Trophoblast cell (in vitro differentiated cells and primary cell): ENCODE data around the gene NPEPL1.

ENCODE experiments used
- DNase-seq, 2 donors: peaks; one replicate each; pipeline ENCODE4 v3.0.0-alpha.2; 2016
- H2AFZ ChIP-seq: 2 replicates; pipeline ENCODE4 v1.6.1; 2013; ENCODE audit warnings: low read length, moderate library complexity, mild to moderate bottlenecking; ENCODE audit not compliant: insufficient read depth, poor library complexity
- H2AK5ac ChIP-seq: 2 replicates; pipeline ENCODE4 v1.6.1; 2013; ENCODE audit warnings: mild to moderate bottlenecking, low read length
- H2BK120ac ChIP-seq: 2 replicates; pipeline ENCODE4 v1.6.1; 2013; ENCODE audit warnings: low read length, mild to moderate bottlenecking, moderate library complexity; ENCODE audit not compliant: insufficient read depth, poor library complexity
- H2BK12ac ChIP-seq: 2 replicates; pipeline ENCODE4 v1.6.1; 2013; ENCODE audit warnings: mild to moderate bottlenecking, low read length, moderate library complexity
- H2BK5ac ChIP-seq: 2 replicates; pipeline ENCODE4 v1.6.1; 2013; ENCODE audit warnings: low read length, low read depth, moderate library complexity, mild to moderate bottlenecking; ENCODE audit not compliant: poor library complexity
- H3K14ac ChIP-seq: 2 replicates; pipeline ENCODE4 v1.6.1; 2013; ENCODE audit warnings: mild to moderate bottlenecking, low read length
- H3K18ac ChIP-seq: 2 replicates; pipeline ENCODE4 v1.6.1; 2013; ENCODE audit warnings: mild to moderate bottlenecking, low read length
- H3K23ac ChIP-seq: 2 replicates; pipeline ENCODE4 v1.6.1; 2013; ENCODE audit warnings: low read length
- H3K27ac ChIP-seq: 2 replicates; pipeline ENCODE4 v1.5.1; 2013; ENCODE audit warnings: low read depth, mild to moderate bottlenecking, inconsistent platforms, low read length, moderate library complexity
- H3K27me3 ChIP-seq: 2 replicates; pipeline ENCODE4 v1.6.1; 2013; ENCODE audit warnings: inconsistent platforms, mild to moderate bottlenecking, low read length, moderate library complexity; ENCODE audit not compliant: insufficient read depth
- H3K36me3 ChIP-seq, 2 experiments: 1 replicate in 1 of 2; 2 replicates in 1 of 2; pipeline ENCODE4 v1.6.1; 2013; ENCODE audit warnings: low read length in 2 of 2, mild to moderate bottlenecking in 2 of 2, moderate library complexity in 1 of 2; ENCODE audit not compliant: insufficient read depth in 2 of 2, control insufficient read depth in 1 of 2
- H3K4ac ChIP-seq: 2 replicates; pipeline ENCODE4 v1.6.1; 2013; ENCODE audit warnings: low read depth, mild to moderate bottlenecking, low read length, moderate library complexity
- H3K4me1 ChIP-seq, 2 experiments: 1 replicate in 1 of 2; 2 replicates in 1 of 2; pipeline ENCODE4 v1.6.1; 2013; ENCODE audit warnings: low read length in 2 of 2, mild to moderate bottlenecking in 2 of 2, moderate library complexity in 1 of 2; ENCODE audit not compliant: insufficient read depth in 2 of 2, control insufficient read depth in 1 of 2
- H3K4me2 ChIP-seq: 2 replicates; pipeline ENCODE4 v1.6.1; 2013; ENCODE audit warnings: inconsistent platforms, mild to moderate bottlenecking, low read length, moderate library complexity
- H3K4me3 ChIP-seq: 2 replicates; pipeline ENCODE4 v1.5.1; 2013; ENCODE audit warnings: mild to moderate bottlenecking, low read depth, low read length, inconsistent platforms
- H3K79me1 ChIP-seq: one replicate; pipeline ENCODE4 v1.6.1; 2013; ENCODE audit warnings: low read length
- H3K79me2 ChIP-seq: 2 replicates; pipeline ENCODE4 v1.6.1; 2013; ENCODE audit warnings: low read length, mild to moderate bottlenecking; ENCODE audit not compliant: control insufficient read depth, insufficient read depth, poor library complexity
- H3K9ac ChIP-seq: 2 replicates; pipeline ENCODE4 v1.6.1; 2013; ENCODE audit warnings: mild to moderate bottlenecking, low read length
- H3K9me3 ChIP-seq: 2 replicates; pipeline ENCODE4 v1.6.1; 2013; ENCODE audit warnings: low read depth, mild to moderate bottlenecking, control low read depth, inconsistent platforms, low read length; ENCODE audit not compliant: insufficient read depth
- H4K12ac ChIP-seq: 2 replicates; pipeline ENCODE4 v1.6.1; 2013; ENCODE audit warnings: low read depth, mild to moderate bottlenecking, low read length, moderate library complexity
- H4K8ac ChIP-seq: 2 replicates; pipeline ENCODE4 v1.6.1; 2013; ENCODE audit warnings: low read depth, mild to moderate bottlenecking, low read length, moderate library complexity
- H4K91ac ChIP-seq: one replicate; pipeline ENCODE4 v1.6.1; 2013; ENCODE audit warnings: low read depth, mild to moderate bottlenecking, low read length, moderate library complexity
- WGBS: extraction: QIAGEN DNeasy Blood & Tissue Kit; methylation state at CpG from one replicate; pipeline ENCODE4 v1.1.7; 2013; ENCODE audit warnings: missing lambda C conversion rate; ENCODE audit not compliant: insufficient read length, insufficient coverage; ENCODE audit errors: extremely low coverage; 5-methylcytosine and 5-hydroxymethylcytosine counted together

NPEPL1 gene

DNA sequence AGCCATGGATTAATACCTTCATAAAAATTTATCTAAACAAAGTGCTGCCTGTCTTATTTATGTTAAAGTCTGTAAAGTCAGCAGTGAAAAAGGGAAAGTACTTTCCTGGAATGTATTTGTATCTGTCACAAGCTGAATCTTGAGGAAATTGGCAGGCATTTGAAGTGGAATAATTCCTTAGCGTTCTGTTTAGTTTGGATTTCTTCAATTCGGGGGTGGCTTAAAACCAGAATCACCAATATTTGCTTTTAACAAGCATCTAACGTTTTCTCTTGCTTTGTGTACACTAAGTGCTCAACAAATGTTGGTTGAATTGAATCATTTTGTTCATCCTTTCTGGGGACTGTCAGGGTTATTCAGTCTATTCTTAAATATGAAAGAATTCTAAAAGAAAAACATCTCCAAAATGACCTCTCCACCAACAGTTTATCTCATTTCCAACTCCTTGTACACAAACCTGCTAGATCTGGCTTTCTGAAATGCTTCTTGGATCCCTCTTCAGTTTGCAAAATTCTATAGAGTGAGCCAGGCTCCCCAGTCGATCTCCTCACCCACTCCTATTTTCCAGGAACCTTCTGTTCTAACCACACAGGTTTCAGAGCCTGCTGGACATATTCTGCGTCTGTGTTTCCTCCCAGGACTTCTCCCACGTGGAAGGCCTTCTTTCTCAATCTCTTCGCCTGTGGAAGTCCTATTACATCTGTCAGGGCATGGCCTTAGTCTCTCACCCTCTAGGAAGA lies 2.0 kb upstream of the NPEPL1 start:
- no peak overlapping the region for H3K27ac ChIP-seq
- peaks cover 0 to 5% of the 10 kb centered on the region in 2 experiments for H3K36me3 ChIP-seq
- no peak overlapping the region for H3K4me3 ChIP-seq
- no peak overlapping the region for H3K9ac ChIP-seq
- no peak overlapping the region for H4K91ac ChIP-seq
- no peak overlapping the region for H3K18ac ChIP-seq
- no peak overlapping the region for H3K14ac ChIP-seq
- peaks cover 9 to 12% of the 10 kb centered on the region in 2 experiments for H3K4me1 ChIP-seq
- peaks cover 9% of the 10 kb centered on the region for H3K79me1 ChIP-seq
- H4K12ac ChIP-seq = no peak overlapping the region
- no peak overlapping the region for H3K4me2 ChIP-seq
- H2AK5ac ChIP-seq = no peak overlapping the region
- peaks cover 5% of the 10 kb centered on the region for H3K9me3 ChIP-seq
- no peak overlapping the region for H3K23ac ChIP-seq
- H2BK12ac ChIP-seq = no peak overlapping the region
- H2AFZ ChIP-seq = no peak overlapping the region
- DNase-seq = no peak
- WGBS = no CpG with 5 or more reads among the region's 7 CpGs
- H3K27me3 ChIP-seq = no peaks in the 10 kb centered on the region
- H3K4ac ChIP-seq = no peak overlapping the region
- peaks cover 2% of the 10 kb centered on the region for H3K79me2 ChIP-seq
- no peak overlapping the region for H4K8ac ChIP-seq
- H2BK5ac ChIP-seq = no peak overlapping the region
- H2BK120ac ChIP-seq = no peak overlapping the region

DNA sequence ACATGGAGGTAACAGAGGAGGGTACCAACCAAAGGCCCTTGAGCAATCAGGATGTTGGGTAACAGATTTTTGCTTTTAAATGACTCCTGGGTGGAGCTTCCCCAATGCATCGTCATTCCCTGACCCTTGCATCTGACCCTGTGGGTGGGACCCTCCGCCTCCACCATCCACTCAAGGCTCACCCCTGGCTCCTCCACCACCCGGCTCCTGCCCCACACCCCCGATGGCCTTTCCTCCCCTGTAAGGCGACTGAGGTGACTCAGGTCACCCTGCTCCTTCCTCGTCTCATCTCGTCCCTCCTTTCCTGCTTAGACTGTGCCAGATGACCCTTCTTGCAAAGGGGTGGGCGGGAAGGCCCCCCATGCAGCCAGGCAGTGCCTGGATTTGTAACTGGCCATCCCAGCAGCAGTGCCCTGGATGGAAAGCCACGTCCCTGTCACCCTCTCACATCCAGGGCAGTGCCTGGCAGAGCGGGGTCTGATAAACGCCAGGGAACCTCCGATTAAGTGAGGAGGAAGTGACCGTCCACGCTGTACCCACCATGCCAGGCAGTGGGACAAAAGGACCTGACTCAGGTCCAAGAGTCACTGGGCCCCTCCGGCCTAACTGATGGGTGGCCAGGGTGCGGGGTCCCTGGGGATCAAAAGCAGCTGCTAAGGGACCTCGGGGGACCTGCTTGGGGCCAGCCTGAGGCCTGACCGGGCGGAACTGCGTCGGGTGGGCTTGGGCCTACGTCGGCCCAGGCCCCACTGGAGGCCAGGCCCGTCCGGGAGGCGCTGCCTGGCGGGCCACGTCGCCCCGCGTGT lies 624 bp upstream of the NPEPL1 start:
- Histone ChIP-seq H3K9me3 (peaks cover 5% of the 10 kb centered on the region), H4K8ac (peak overlapping the region; percentile 79), H3K14ac (peak overlapping the region; percentile 44), H3K4me2 (peak overlapping the region; percentile 82), H2BK12ac (peak overlapping the region; percentile 67), H3K4me1 (peaks cover 9 to 12% of the 10 kb centered on the region in 2 experiments), H3K27ac (no peak overlapping the region), H3K79me2 (peaks cover 2% of the 10 kb centered on the region), H3K27me3 (no peaks in the 10 kb centered on the region), H3K9ac (peak overlapping the region; percentile 2), H3K23ac (no peak overlapping the region), H2BK5ac (peak overlapping the region; percentile 46), H2BK120ac (no peak overlapping the region), H3K4ac (peak overlapping the region; percentile 18), H2AK5ac (peak overlapping the region; percentile 87), H3K36me3 (peaks cover 12 to 15% of the 10 kb centered on the region in 2 experiments), H3K18ac (peak overlapping the region; percentile 26), H2AFZ (peak overlapping the region; percentile 33), H4K91ac (peak overlapping the region; percentile 92), H3K79me1 (peaks cover 9% of the 10 kb centered on the region), H4K12ac (peak overlapping the region; percentile 45), H3K4me3 (no peak overlapping the region)
- peak in 1 of 2 donors; percentile 23 for DNase-seq
- WGBS = no CpG with 5 or more reads among the region's 31 CpGs

GRCh38 chr20:58693226-58694006 lies 816 bp downstream of the NPEPL1 start:
- H3K18ac ChIP-seq = peak overlapping the region; percentile 15
- peak overlapping the region; percentile 44 for H4K8ac ChIP-seq
- H3K4ac ChIP-seq = no peak overlapping the region
- no peak overlapping the region for H2AFZ ChIP-seq
- peaks cover 9 to 12% of the 10 kb centered on the region in 2 experiments for H3K4me1 ChIP-seq
- H4K12ac ChIP-seq = peak overlapping the region; percentile 2
- no peak overlapping the region for H3K23ac ChIP-seq
- H3K27ac ChIP-seq = no peak overlapping the region
- peak overlapping the region; percentile 68 for H3K9ac ChIP-seq
- H2BK120ac ChIP-seq = no peak overlapping the region
- H2BK12ac ChIP-seq = no peak overlapping the region
- no peak overlapping the region for H2AK5ac ChIP-seq
- peaks cover 9% of the 10 kb centered on the region for H3K79me1 ChIP-seq
- H2BK5ac ChIP-seq = no peak overlapping the region
- H3K4me2 ChIP-seq = peak overlapping the region; percentile 82
- H3K14ac ChIP-seq = peak overlapping the region; percentile 41
- H3K9me3 ChIP-seq = peaks cover 5% of the 10 kb centered on the region
- peak overlapping the region; percentile 74 for H3K4me3 ChIP-seq
- WGBS = no CpG with 5 or more reads among the region's 51 CpGs
- no peak for DNase-seq
- peak overlapping the region; percentile 75 for H4K91ac ChIP-seq
- peaks cover 2% of the 10 kb centered on the region for H3K79me2 ChIP-seq
- no peaks in the 10 kb centered on the region for H3K27me3 ChIP-seq
- H3K36me3 ChIP-seq = peaks cover 14 to 24% of the 10 kb centered on the region in 2 experiments
